Loucy (cell line): ENCODE measurements around the gene KLHL6.

ENCODE experiments used
- H2AFZ ChIP-seq: fragments of 200-600 bp; sonication (generic); 2 replicates; pipeline ENCODE4 v1.6.0; 2016; ENCODE audit warnings: antibody characterized with exemption, mild to moderate bottlenecking, low read length, moderate library complexity
- H3F3A ChIP-seq: fragments of 200-600 bp; 2 replicates; pipeline ENCODE4 v1.6.0; 2016; ENCODE audit warnings: antibody characterized with exemption, low read depth, mild to moderate bottlenecking
- H3K27me3 ChIP-seq: fragments of 200-600 bp; sonication (generic); 2 replicates; pipeline ENCODE4 v1.6.1; 2014; ENCODE audit warnings: low read length, mild to moderate bottlenecking; ENCODE audit not compliant: insufficient read depth, poor library complexity, severe bottlenecking
- H3K36me3 ChIP-seq: fragments of 200-600 bp; sonication (generic); 2 replicates; pipeline ENCODE4 v1.6.1; 2016; ENCODE audit warnings: low read length; ENCODE audit not compliant: insufficient read depth
- H3K4me1 ChIP-seq: fragments of 200-600 bp; sonication (generic); 2 replicates; pipeline ENCODE4 v1.5.1; 2014; ENCODE audit warnings: low read length, mild to moderate bottlenecking; ENCODE audit not compliant: insufficient read depth, poor library complexity, severe bottlenecking
- H3K4me2 ChIP-seq: fragments of 200-600 bp; sonication (generic); 2 replicates; pipeline ENCODE4 v1.6.0; 2014; ENCODE audit warnings: antibody characterized with exemption, low read length, low read depth, mild to moderate bottlenecking; ENCODE audit not compliant: poor library complexity, severe bottlenecking
- H3K4me3 ChIP-seq: fragments of 200-600 bp; sonication (generic); 2 replicates; pipeline ENCODE4 v1.5.1; 2014; ENCODE audit warnings: low read length, mild to moderate bottlenecking, mixed read lengths; ENCODE audit not compliant: poor library complexity, severe bottlenecking
- H3K79me2 ChIP-seq: fragments of 200-600 bp; sonication (generic); 2 replicates; pipeline ENCODE4 v1.6.1; 2014; ENCODE audit warnings: low read length; ENCODE audit not compliant: insufficient read depth
- H3K9ac ChIP-seq: fragments of 200-600 bp; sonication (generic); 2 replicates; pipeline ENCODE4 v1.6.0; 2014; ENCODE audit warnings: mild to moderate bottlenecking, low read depth, low read length, moderate library complexity; ENCODE audit not compliant: poor library complexity, severe bottlenecking
- H3K9me2 ChIP-seq: fragments of 200-600 bp; sonication (generic); replicated peaks from 2 replicates; pipeline ENCODE4 v1.6.1; 2016; ENCODE audit warnings: low read depth, low read length, mixed read lengths
- H3K9me3 ChIP-seq: fragments of 200-600 bp; sonication (generic); 2 replicates; pipeline ENCODE4 v1.6.1; 2014; ENCODE audit warnings: mild to moderate bottlenecking, antibody characterized with exemption, low read length, low read depth; ENCODE audit not compliant: insufficient read depth
- H4K20me1 ChIP-seq: fragments of 200-600 bp; sonication (generic); 2 replicates; pipeline ENCODE4 v1.6.0; 2014; ENCODE audit warnings: antibody characterized with exemption, low read length, mild to moderate bottlenecking; ENCODE audit not compliant: insufficient read depth, poor library complexity, severe bottlenecking
- EZH2phosphoT487 ChIP-seq: fragments of 200-600 bp; IDR thresholded peaks from 2 replicates; pipeline ENCODE4 v1.6.1; 2018; ENCODE audit warnings: antibody characterized with exemption, mild to moderate bottlenecking, moderate library complexity, borderline replicate concordance
- TF ChIP-seq, protein P1 (sequence below): fragments of 200-600 bp; sonication (generic); conservative IDR thresholded peaks from 2 replicates; pipeline ENCODE4 v1.5.1; 2014; ENCODE audit warnings: mild to moderate bottlenecking, antibody characterized with exemption, low read length

Gene KLHL6

GRCh38 chr3:183491923-183492848 is 63.3 kb downstream of the KLHL6 start:
- Histone ChIP-seq H3K4me2 (no peak overlapping the region), H3K9me2 (no peaks in the 10 kb centered on the region), H4K20me1 (no peaks in the 10 kb centered on the region), H3K4me3 (no peak overlapping the region), H3K4me1 (no peaks in the 10 kb centered on the region), H3K9me3 (no peaks in the 10 kb centered on the region), H2AFZ (no peak overlapping the region), H3K79me2 (no peaks in the 10 kb centered on the region), H3K9ac (no peak overlapping the region), H3F3A (no peaks in the 10 kb centered on the region), H3K36me3 (peaks cover 59% of the 10 kb centered on the region; the same call in 1 of the 2 replicates), H3K27me3 (no peaks in the 10 kb centered on the region)
- no peak for TF ChIP-seq EZH2phosphoT487
- TF ChIP-seq, protein P1, sequence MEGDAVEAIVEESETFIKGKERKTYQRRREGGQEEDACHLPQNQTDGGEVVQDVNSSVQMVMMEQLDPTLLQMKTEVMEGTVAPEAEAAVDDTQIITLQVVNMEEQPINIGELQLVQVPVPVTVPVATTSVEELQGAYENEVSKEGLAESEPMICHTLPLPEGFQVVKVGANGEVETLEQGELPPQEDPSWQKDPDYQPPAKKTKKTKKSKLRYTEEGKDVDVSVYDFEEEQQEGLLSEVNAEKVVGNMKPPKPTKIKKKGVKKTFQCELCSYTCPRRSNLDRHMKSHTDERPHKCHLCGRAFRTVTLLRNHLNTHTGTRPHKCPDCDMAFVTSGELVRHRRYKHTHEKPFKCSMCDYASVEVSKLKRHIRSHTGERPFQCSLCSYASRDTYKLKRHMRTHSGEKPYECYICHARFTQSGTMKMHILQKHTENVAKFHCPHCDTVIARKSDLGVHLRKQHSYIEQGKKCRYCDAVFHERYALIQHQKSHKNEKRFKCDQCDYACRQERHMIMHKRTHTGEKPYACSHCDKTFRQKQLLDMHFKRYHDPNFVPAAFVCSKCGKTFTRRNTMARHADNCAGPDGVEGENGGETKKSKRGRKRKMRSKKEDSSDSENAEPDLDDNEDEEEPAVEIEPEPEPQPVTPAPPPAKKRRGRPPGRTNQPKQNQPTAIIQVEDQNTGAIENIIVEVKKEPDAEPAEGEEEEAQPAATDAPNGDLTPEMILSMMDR = no peak

GRCh38 chr3:183491109-183491922 is 64.2 kb downstream of the KLHL6 start:
- peaks cover 59% of the 10 kb centered on the region; the same call in 1 of the 2 replicates for H3K36me3 ChIP-seq
- H3K4me2 ChIP-seq = no peak overlapping the region
- no peak overlapping the region for H2AFZ ChIP-seq
- H4K20me1 ChIP-seq = no peaks in the 10 kb centered on the region
- H3K79me2 ChIP-seq = no peaks in the 10 kb centered on the region
- TF ChIP-seq EZH2phosphoT487 = no peak
- TF ChIP-seq, protein P1 = no peak
- H3K9me2 ChIP-seq = no peaks in the 10 kb centered on the region
- H3K9me3 ChIP-seq = no peaks in the 10 kb centered on the region
- H3K9ac ChIP-seq = no peak overlapping the region
- no peak overlapping the region for H3K4me3 ChIP-seq
- no peaks in the 10 kb centered on the region for H3F3A ChIP-seq
- H3K27me3 ChIP-seq = no peaks in the 10 kb centered on the region
- H3K4me1 ChIP-seq = no peaks in the 10 kb centered on the region

GRCh38 chr3:183490653-183491052 is 64.9 kb downstream of the KLHL6 start:
- no peaks in the 10 kb centered on the region for H3K79me2 ChIP-seq
- no peaks in the 10 kb centered on the region for H3K4me1 ChIP-seq
- no peak overlapping the region for H3K4me2 ChIP-seq
- H3K9ac ChIP-seq = no peak overlapping the region
- peaks cover 59% of the 10 kb centered on the region; the same call in 1 of the 2 replicates for H3K36me3 ChIP-seq
- no peaks in the 10 kb centered on the region for H4K20me1 ChIP-seq
- H2AFZ ChIP-seq = no peak overlapping the region
- no peaks in the 10 kb centered on the region for H3K27me3 ChIP-seq
- no peaks in the 10 kb centered on the region for H3K9me3 ChIP-seq
- TF ChIP-seq, protein P1 = no peak
- TF ChIP-seq EZH2phosphoT487 = no peak
- no peaks in the 10 kb centered on the region for H3K9me2 ChIP-seq
- no peaks in the 10 kb centered on the region for H3F3A ChIP-seq
- H3K4me3 ChIP-seq = no peak overlapping the region
